GM13977 (cell line): ENCODE results near the gene WIZ.

Experiments used
- DNase-seq: peaks from one replicate; pipeline ENCODE4 v3.0.0; 2012; ENCODE audit warnings: low spot score
- CTCF ChIP-seq: IDR thresholded peaks from 2 replicates; pipeline ENCODE4 v1.5.1; 2012; ENCODE audit warnings: mild to moderate bottlenecking, control low read depth; ENCODE audit not compliant: insufficient read depth; ENCODE audit errors: extremely low read depth, missing control alignments
- in situ Hi-C: fragments of 300-500 bp; cut with MboI; formaldehyde crosslinking; loops from one replicate; pipeline ENCODE4 v1.12.0; 2022; ENCODE audit warnings: low sequenced_read_pairs, low pct_unique_long_range_greater_than_20kb, mixed read lengths, inconsistent platforms; ENCODE audit not compliant: unreplicated experiment

Gene WIZ

GRCh38 chr19:15432018-15432494, 17.7 kb downstream of the WIZ start:
- in situ Hi-C loops: no loop called here
- no peak for TF ChIP-seq CTCF
- DNase-seq: peak; percentile 73

- no peak for TF ChIP-seq CTCF
- no peak for DNase-seq
- in situ Hi-C loops: no loop called here
These were observed 18.2 kb downstream of the WIZ start for GRCh38 chr19:15431396-15432017.

GRCh38 chr19:15430526-15431120, 19.1 kb downstream of the WIZ start:
- no peak for TF ChIP-seq CTCF
- DNase-seq: no peak
- in situ Hi-C loops: no loop called here

GRCh38 chr19:15429825-15430467, 19.8 kb downstream of the WIZ start:
- TF ChIP-seq CTCF: no peak
- in situ Hi-C loops: loop anchor here (10.0 kb wide), 1 partner anchor 125 kb away; no protein-coding TSS in a partner anchor
- no peak for DNase-seq

- in situ Hi-C loops: loop anchor here (10.0 kb wide), 1 partner anchor 126 kb away; no protein-coding TSS in a partner anchor
- DNase-seq: no peak
- TF ChIP-seq CTCF: no peak
These were observed 20.6 kb downstream of the WIZ start for GRCh38 chr19:15428956-15429824.

GRCh38 chr19:15427991-15428471, 21.7 kb downstream of the WIZ start:
- in situ Hi-C loops: loop anchor here (10.0 kb wide), 1 partner anchor 127 kb away; no protein-coding TSS in a partner anchor
- no peak for TF ChIP-seq CTCF
- no peak for DNase-seq
